Mesendoderm (in vitro differentiated cells): ENCODE data around the gene KIAA2012.

Source experiments
- DNase-seq: peaks from one replicate; pipeline ENCODE4 v3.0.0; 2013
- H2AK5ac ChIP-seq: 2 replicates; pipeline ENCODE4 v1.6.1; 2013; ENCODE audit warnings: low read length, inconsistent platforms
- H2BK120ac ChIP-seq: 2 replicates; pipeline ENCODE4 v1.6.1; 2013; ENCODE audit warnings: low read depth, mild to moderate bottlenecking, low read length, moderate library complexity, mixed read lengths
- H2BK15ac ChIP-seq: replicated peaks from 2 replicates; pipeline ENCODE4 v1.6.1; 2013; ENCODE audit warnings: low read depth, mild to moderate bottlenecking, moderate library complexity
- H2BK5ac ChIP-seq: 2 replicates; pipeline ENCODE4 v1.6.1; 2013; ENCODE audit warnings: low read length, inconsistent platforms
- H3K18ac ChIP-seq: 2 replicates; pipeline ENCODE4 v1.6.1; 2013; ENCODE audit warnings: mild to moderate bottlenecking, low read length, mixed read lengths
- H3K23ac ChIP-seq: one replicate; pipeline ENCODE4 v1.6.1; 2013; ENCODE audit warnings: low read length
- H3K27ac ChIP-seq: 2 replicates; pipeline ENCODE4 v1.5.1; 2013; ENCODE audit warnings: low read depth, mild to moderate bottlenecking, inconsistent platforms, low read length, moderate library complexity
- H3K27me3 ChIP-seq: 2 replicates; pipeline ENCODE4 v1.6.1; 2013; ENCODE audit warnings: low read length, control low read depth, mild to moderate bottlenecking, inconsistent platforms; ENCODE audit not compliant: insufficient read depth, poor library complexity
- H3K36me3 ChIP-seq: 2 replicates; pipeline ENCODE4 v1.6.1; 2013; ENCODE audit warnings: low read length, inconsistent platforms; ENCODE audit not compliant: control insufficient read depth, insufficient read depth
- H3K4ac ChIP-seq: one replicate; pipeline ENCODE4 v1.6.1; 2013; ENCODE audit warnings: low read depth, mild to moderate bottlenecking, low read length, moderate library complexity
- H3K4me1 ChIP-seq: 2 replicates; pipeline ENCODE4 v1.6.1; 2013; ENCODE audit warnings: low read depth, low read length, inconsistent platforms; ENCODE audit not compliant: control insufficient read depth
- H3K4me2 ChIP-seq: 2 replicates; pipeline ENCODE4 v1.6.1; 2013; ENCODE audit warnings: low read length
- H3K4me3 ChIP-seq: 2 replicates; pipeline ENCODE4 v1.5.1; 2013; ENCODE audit warnings: mild to moderate bottlenecking, low read length
- H3K56ac ChIP-seq: one replicate; pipeline ENCODE4 v1.6.1; 2013; ENCODE audit warnings: low read length
- H3K79me1 ChIP-seq: 2 replicates; pipeline ENCODE4 v1.6.1; 2013; ENCODE audit warnings: low read length, inconsistent platforms
- H3K79me2 ChIP-seq: 2 replicates; pipeline ENCODE4 v1.6.1; 2013; ENCODE audit warnings: mild to moderate bottlenecking, low read length; ENCODE audit not compliant: control insufficient read depth, insufficient read depth
- H3K9ac ChIP-seq: 2 replicates; pipeline ENCODE4 v1.6.1; 2013; ENCODE audit warnings: low read length, inconsistent platforms
- H4K5ac ChIP-seq: one replicate; pipeline ENCODE4 v1.6.1; 2013; ENCODE audit warnings: low read length
- H4K8ac ChIP-seq: one replicate; pipeline ENCODE4 v1.6.1; 2013; ENCODE audit warnings: low read depth, mild to moderate bottlenecking, control low read depth, low read length, moderate library complexity
- WGBS: extraction: QIAGEN DNeasy Blood & Tissue Kit; methylation state at CpG from one replicate; pipeline ENCODE4 v1.1.7; 2013; ENCODE audit warnings: low lambda C conversion rate, missing lambda C conversion rate; ENCODE audit not compliant: insufficient coverage; ENCODE audit errors: extremely low coverage; 5-methylcytosine and 5-hydroxymethylcytosine counted together

The KIAA2012 gene

GRCh38 chr2:202114795-202115194, 41.7 kb downstream of the KIAA2012 start:
- Histone ChIP-seq H3K9ac (no peak overlapping the region), H3K4ac (no peak overlapping the region), H3K36me3 (no peaks in the 10 kb centered on the region), H4K5ac (no peak overlapping the region), H2AK5ac (no peak overlapping the region), H2BK5ac (no peak overlapping the region), H3K27ac (no peak overlapping the region), H3K4me2 (no peak overlapping the region), H4K8ac (no peak overlapping the region), H3K56ac (no peak overlapping the region), H3K4me1 (peaks cover 3% of the 10 kb centered on the region), H3K18ac (no peak overlapping the region), H2BK15ac (no peak overlapping the region), H3K79me2 (no peaks in the 10 kb centered on the region), H3K4me3 (no peak overlapping the region), H2BK120ac (no peak overlapping the region), H3K27me3 (no peaks in the 10 kb centered on the region), H3K23ac (no peak overlapping the region), H3K79me1 (no peaks in the 10 kb centered on the region)
- DNase-seq: no peak
- no CpG with 5 or more reads among the region's 1 CpG for WGBS

GRCh38 chr2:202115479-202115971, 42.5 kb downstream of the KIAA2012 start:
- Histone ChIP-seq H3K27me3 (no peaks in the 10 kb centered on the region), H3K36me3 (no peaks in the 10 kb centered on the region), H3K4me3 (no peak overlapping the region), H2BK120ac (no peak overlapping the region), H3K4ac (no peak overlapping the region), H3K4me2 (no peak overlapping the region), H2AK5ac (no peak overlapping the region), H3K27ac (no peak overlapping the region), H3K9ac (no peak overlapping the region), H3K79me2 (no peaks in the 10 kb centered on the region), H2BK5ac (no peak overlapping the region), H3K79me1 (no peaks in the 10 kb centered on the region), H3K4me1 (peaks cover 3% of the 10 kb centered on the region), H4K8ac (no peak overlapping the region), H2BK15ac (no peak overlapping the region), H4K5ac (no peak overlapping the region), H3K56ac (no peak overlapping the region), H3K23ac (no peak overlapping the region), H3K18ac (no peak overlapping the region)
- WGBS: no CpG with 5 or more reads among the region's 1 CpG
- DNase-seq: peak; percentile 60

- H3K27ac ChIP-seq: no peak overlapping the region
- H2BK120ac ChIP-seq: no peak overlapping the region
- no peak overlapping the region for H2BK5ac ChIP-seq
- H3K36me3 ChIP-seq: no peaks in the 10 kb centered on the region
- H2BK15ac ChIP-seq: no peak overlapping the region
- H2AK5ac ChIP-seq: peak overlapping the region; percentile 22
- no CpG with 5 or more reads among the region's 1 CpG for WGBS
- no peak overlapping the region for H3K18ac ChIP-seq
- no peak overlapping the region for H3K9ac ChIP-seq
- no peak overlapping the region for H3K56ac ChIP-seq
- H4K8ac ChIP-seq: no peak overlapping the region
- no peaks in the 10 kb centered on the region for H3K27me3 ChIP-seq
- H3K79me2 ChIP-seq: no peaks in the 10 kb centered on the region
- no peak overlapping the region for H3K23ac ChIP-seq
- H3K4me3 ChIP-seq: no peak overlapping the region
- no peaks in the 10 kb centered on the region for H3K79me1 ChIP-seq
- H3K4me1 ChIP-seq: peaks cover 3% of the 10 kb centered on the region
- no peak for DNase-seq
- no peak overlapping the region for H3K4ac ChIP-seq
- H4K5ac ChIP-seq: no peak overlapping the region
- H3K4me2 ChIP-seq: no peak overlapping the region
These were observed 43.6 kb downstream of the KIAA2012 start for GRCh38 chr2:202116691-202117090.

GRCh38 chr2:202118168-202118567, 45.1 kb downstream of the KIAA2012 start:
- Histone ChIP-seq H2AK5ac (no peak overlapping the region), H3K56ac (no peak overlapping the region), H3K27me3 (no peaks in the 10 kb centered on the region), H4K5ac (no peak overlapping the region), H3K79me2 (no peaks in the 10 kb centered on the region), H3K23ac (no peak overlapping the region), H3K4ac (no peak overlapping the region), H3K4me3 (no peak overlapping the region), H3K9ac (no peak overlapping the region), H3K4me2 (no peak overlapping the region), H2BK5ac (no peak overlapping the region), H3K36me3 (no peaks in the 10 kb centered on the region), H3K79me1 (no peaks in the 10 kb centered on the region), H4K8ac (no peak overlapping the region), H3K4me1 (peaks cover 3% of the 10 kb centered on the region), H2BK120ac (no peak overlapping the region), H3K27ac (no peak overlapping the region), H3K18ac (no peak overlapping the region), H2BK15ac (no peak overlapping the region)
- WGBS: no CpG with 5 or more reads among the region's 1 CpG
- no peak for DNase-seq

- Histone ChIP-seq H3K79me2 (no peaks in the 10 kb centered on the region), H3K27me3 (no peaks in the 10 kb centered on the region), H3K27ac (no peak overlapping the region), H2AK5ac (no peak overlapping the region), H3K23ac (no peak overlapping the region), H3K56ac (no peak overlapping the region), H3K18ac (no peak overlapping the region), H3K4ac (no peak overlapping the region), H4K8ac (no peak overlapping the region), H3K79me1 (no peaks in the 10 kb centered on the region), H2BK120ac (no peak overlapping the region), H3K4me1 (no peaks in the 10 kb centered on the region), H3K4me2 (no peak overlapping the region), H4K5ac (no peak overlapping the region), H2BK5ac (no peak overlapping the region), H3K36me3 (no peaks in the 10 kb centered on the region), H3K4me3 (no peak overlapping the region), H2BK15ac (no peak overlapping the region), H3K9ac (no peak overlapping the region)
- WGBS: no CpG with 5 or more reads among the region's 3 CpGs
- DNase-seq: no peak
These were observed 47.8 kb downstream of the KIAA2012 start for GRCh38 chr2:202120828-202121227.

GRCh38 chr2:202121532-202122162, 48.6 kb downstream of the KIAA2012 start:
- Histone ChIP-seq H3K9ac (no peak overlapping the region), H2BK15ac (no peak overlapping the region), H3K79me1 (no peaks in the 10 kb centered on the region), H2BK120ac (no peak overlapping the region), H2AK5ac (peak overlapping the region; percentile 18), H3K23ac (no peak overlapping the region), H4K5ac (no peak overlapping the region), H3K18ac (no peak overlapping the region), H3K4me2 (no peak overlapping the region), H3K36me3 (no peaks in the 10 kb centered on the region), H3K79me2 (no peaks in the 10 kb centered on the region), H3K27ac (no peak overlapping the region), H3K27me3 (no peaks in the 10 kb centered on the region), H3K56ac (peak overlapping the region; percentile 17), H3K4me3 (no peak overlapping the region), H3K4me1 (no peaks in the 10 kb centered on the region), H2BK5ac (no peak overlapping the region), H4K8ac (no peak overlapping the region), H3K4ac (no peak overlapping the region)
- no CpG with 5 or more reads among the region's 9 CpGs for WGBS
- DNase-seq: no peak
